ENCODE results near the gene OR8B8. TPM values are rescaled to one million over a fixed set of nuclear protein-coding genes. Genes with fewer than 3 reads are reported as not detected.

The OR8B8 gene
- total RNA-seq, 1 donor, result not detected

DNA sequence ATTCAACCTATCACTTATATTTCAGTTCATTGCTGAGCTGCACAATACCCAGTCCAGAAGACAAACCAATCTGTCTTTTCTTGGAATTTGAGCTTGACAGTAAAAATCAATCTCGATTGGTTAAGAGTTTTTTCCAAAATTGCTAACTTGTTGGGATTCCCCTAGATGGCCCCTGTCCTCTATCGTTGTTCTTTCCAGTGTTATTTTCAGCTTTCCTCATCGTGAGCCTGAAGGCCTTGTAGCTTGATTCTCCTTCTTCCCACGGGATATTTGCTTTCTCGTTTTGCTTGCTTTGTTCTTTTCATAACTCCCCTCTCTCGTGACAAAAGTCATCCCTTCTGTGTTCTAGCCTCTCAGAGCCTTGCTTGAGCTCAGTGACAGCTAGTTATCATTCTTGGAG is 3.1 kb downstream of the OR8B8 start:
- no peak for TF ChIP-seq CTCF (IDR thresholded peaks at IDR 0.05; ENCODE audit: extremely low read depth, low read depth, low read length)
- H3K36me3 ChIP-seq (ENCODE audit: insufficient read depth, low read length), result no peaks in the 10 kb centered on the region
- H3K9me3 ChIP-seq (ENCODE audit: low read depth, low read length), result no peaks in the 10 kb centered on the region
- H2AFZ ChIP-seq (ENCODE audit: low read length), result no peak overlapping the region
- no peak overlapping the region for H3K4me3 ChIP-seq (ENCODE audit: insufficient read depth, low read length)
- no peak overlapping the region for H3K4me2 ChIP-seq (ENCODE audit: insufficient read depth, low read length)
- H3K4me1 ChIP-seq (ENCODE audit: insufficient read depth, low read length), result no peaks in the 10 kb centered on the region
- H3K27me3 ChIP-seq (ENCODE audit: insufficient read depth, low read length), result no peaks in the 10 kb centered on the region
- H3K79me2 ChIP-seq (ENCODE audit: insufficient read depth, low read length), result no peaks in the 10 kb centered on the region
- H4K20me1 ChIP-seq (ENCODE audit: insufficient read depth, low read length), result no peaks in the 10 kb centered on the region
- no peak for DNase-seq (ENCODE audit: insufficient read length, low spot score, missing footprints)
- no peak overlapping the region for H3K27ac ChIP-seq (ENCODE audit: low read depth, low read length)

DNA sequence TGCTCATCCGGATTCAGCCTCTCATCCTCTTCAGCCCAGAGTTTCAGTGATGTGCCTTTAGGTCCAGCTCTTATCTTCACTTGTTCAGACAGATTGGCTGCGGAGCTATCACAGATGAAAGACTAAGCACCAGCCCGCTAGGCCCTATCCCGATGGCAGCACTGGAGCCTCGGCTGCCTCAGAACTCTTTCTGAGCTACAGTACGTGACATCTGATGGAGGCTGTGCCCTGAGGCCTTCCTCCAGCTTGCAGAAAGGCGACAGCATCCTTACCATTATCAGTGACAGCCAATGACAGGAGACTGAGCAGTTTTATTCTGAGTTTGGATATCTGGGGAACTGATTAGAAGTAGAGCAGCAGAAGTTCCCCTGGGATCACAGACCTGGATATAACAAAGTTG is 4.0 kb downstream of the OR8B8 start:
- no peak overlapping the region for H2AFZ ChIP-seq (ENCODE audit: low read length)
- no peak for DNase-seq (ENCODE audit: insufficient read length, low spot score, missing footprints)
- no peak overlapping the region for H3K4me2 ChIP-seq (ENCODE audit: insufficient read depth, low read length)
- no peaks in the 10 kb centered on the region for H3K36me3 ChIP-seq (ENCODE audit: insufficient read depth, low read length)
- no peaks in the 10 kb centered on the region for H3K27me3 ChIP-seq (ENCODE audit: insufficient read depth, low read length)
- no peak overlapping the region for H3K27ac ChIP-seq (ENCODE audit: low read depth, low read length)
- H3K4me3 ChIP-seq (ENCODE audit: insufficient read depth, low read length), result no peak overlapping the region
- H3K9me3 ChIP-seq (ENCODE audit: low read depth, low read length), result no peaks in the 10 kb centered on the region
- no peaks in the 10 kb centered on the region for H3K79me2 ChIP-seq (ENCODE audit: insufficient read depth, low read length)
- no peak for TF ChIP-seq CTCF (IDR thresholded peaks at IDR 0.05; ENCODE audit: extremely low read depth, low read depth, low read length)
- no peaks in the 10 kb centered on the region for H3K4me1 ChIP-seq (ENCODE audit: insufficient read depth, low read length)
- H4K20me1 ChIP-seq (ENCODE audit: insufficient read depth, low read length), result no peaks in the 10 kb centered on the region

DNA sequence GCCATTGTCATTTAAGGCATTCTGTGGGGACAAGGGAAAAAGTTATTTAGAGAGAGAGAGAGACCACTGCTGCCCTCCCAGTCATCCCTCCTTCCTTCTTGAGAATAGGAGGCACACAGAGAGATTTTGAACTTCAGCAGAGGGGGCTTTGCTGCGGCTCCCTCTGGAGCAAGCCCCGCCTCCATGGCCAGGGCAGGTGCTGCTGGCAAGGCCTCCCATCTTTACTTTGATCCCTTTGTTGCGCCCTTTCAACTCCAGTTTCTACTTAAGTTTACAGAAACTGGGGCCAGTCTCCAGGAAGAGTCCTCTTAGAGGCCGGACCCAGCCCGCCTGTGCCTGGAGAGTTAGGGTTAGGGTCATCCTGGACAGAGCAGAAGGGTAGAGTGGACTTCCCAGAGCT is 4.4 kb downstream of the OR8B8 start:
- no peaks in the 10 kb centered on the region for H4K20me1 ChIP-seq (ENCODE audit: insufficient read depth, low read length)
- no peaks in the 10 kb centered on the region for H3K79me2 ChIP-seq (ENCODE audit: insufficient read depth, low read length)
- H3K27ac ChIP-seq (ENCODE audit: low read depth, low read length), result no peak overlapping the region
- no peak overlapping the region for H3K4me3 ChIP-seq (ENCODE audit: insufficient read depth, low read length)
- TF ChIP-seq CTCF (IDR thresholded peaks at IDR 0.05; ENCODE audit: extremely low read depth, low read depth, low read length), result no peak
- H3K4me1 ChIP-seq (ENCODE audit: insufficient read depth, low read length), result no peaks in the 10 kb centered on the region
- H3K27me3 ChIP-seq (ENCODE audit: insufficient read depth, low read length), result no peaks in the 10 kb centered on the region
- H3K9me3 ChIP-seq (ENCODE audit: low read depth, low read length), result no peaks in the 10 kb centered on the region
- no peak for DNase-seq (ENCODE audit: insufficient read length, low spot score, missing footprints)
- no peak overlapping the region for H2AFZ ChIP-seq (ENCODE audit: low read length)
- no peak overlapping the region for H3K4me2 ChIP-seq (ENCODE audit: insufficient read depth, low read length)
- no peaks in the 10 kb centered on the region for H3K36me3 ChIP-seq (ENCODE audit: insufficient read depth, low read length)

GRCh38 chr11:124440608-124441007 is 4.9 kb downstream of the OR8B8 start:
- H4K20me1 ChIP-seq (ENCODE audit: insufficient read depth, low read length), result no peaks in the 10 kb centered on the region
- no peak overlapping the region for H2AFZ ChIP-seq (ENCODE audit: low read length)
- TF ChIP-seq CTCF (IDR thresholded peaks at IDR 0.05; ENCODE audit: extremely low read depth, low read depth, low read length), result no peak
- H3K27me3 ChIP-seq (ENCODE audit: insufficient read depth, low read length), result no peaks in the 10 kb centered on the region
- no peaks in the 10 kb centered on the region for H3K79me2 ChIP-seq (ENCODE audit: insufficient read depth, low read length)
- DNase-seq (ENCODE audit: insufficient read length, low spot score, missing footprints), result no peak
- no peaks in the 10 kb centered on the region for H3K9me3 ChIP-seq (ENCODE audit: low read depth, low read length)
- H3K36me3 ChIP-seq (ENCODE audit: insufficient read depth, low read length), result no peaks in the 10 kb centered on the region
- no peak overlapping the region for H3K4me3 ChIP-seq (ENCODE audit: insufficient read depth, low read length)
- no peaks in the 10 kb centered on the region for H3K4me1 ChIP-seq (ENCODE audit: insufficient read depth, low read length)
- no peak overlapping the region for H3K27ac ChIP-seq (ENCODE audit: low read depth, low read length)
- no peak overlapping the region for H3K4me2 ChIP-seq (ENCODE audit: insufficient read depth, low read length)
